ENCODE results near the gene UBL7.

The UBL7 gene

GRCh38 chr15:74406517-74406916 is 54.4 kb downstream of the UBL7 start:
- no peak for DNase-seq

GRCh38 chr15:74405823-74406222 is 55.1 kb downstream of the UBL7 start:
- DNase-seq, result no peak

GRCh38 chr15:74403991-74404563 is 56.9 kb downstream of the UBL7 start:
- DNase-seq, result no peak

- DNase-seq, result no peak
These were observed 57.4 kb downstream of the UBL7 start for GRCh38 chr15:74403588-74403919.

GRCh38 chr15:74402873-74403587 is 57.9 kb downstream of the UBL7 start:
- DNase-seq, result no peak

- no peak for DNase-seq
These were observed 58.6 kb downstream of the UBL7 start for GRCh38 chr15:74402337-74402841.

GRCh38 chr15:74400915-74401757 is 59.8 kb downstream of the UBL7 start:
- DNase-seq, result no peak

GRCh38 chr15:74400313-74400860 is 60.6 kb downstream of the UBL7 start:
- DNase-seq, result no peak

- no peak for DNase-seq
These were observed 61.2 kb downstream of the UBL7 start for GRCh38 chr15:74399511-74400312.

GRCh38 chr15:74399100-74399499 is 61.9 kb downstream of the UBL7 start:
- no peak for DNase-seq

- DNase-seq, result no peak
These were observed 62.8 kb downstream of the UBL7 start for GRCh38 chr15:74398183-74398582.

GRCh38 chr15:74397239-74398068 is 63.5 kb downstream of the UBL7 start:
- DNase-seq, result no peak

- no peak for DNase-seq
These were observed 64.3 kb downstream of the UBL7 start for GRCh38 chr15:74396445-74397238.

- DNase-seq, result no peak
These were observed 64.9 kb downstream of the UBL7 start for GRCh38 chr15:74396146-74396438.

Data from cortex of kidney (tissue), 1 donor.